Peyer's patch (tissue), 4 donors: Measurements from ENCODE around the gene ATP5F1A. TPM values are rescaled to one million over a fixed set of nuclear protein-coding genes. Genes with fewer than 3 reads are reported as not detected.
"Not testable (repeated sequence)": the region's sequence is repeated elsewhere in the genome, so short reads cannot be mapped to it uniquely, and the experiment has no call there.

ENCODE experiments used
- DNase-seq, 3 donors: peaks; one replicate each; pipeline ENCODE4 v3.0.0-alpha.2; 2017 to 2019
- H3K27ac ChIP-seq, 4 donors: fragments of 200-600 bp; sonication (generic); one replicate each; pipeline ENCODE4 v1.5.1; 2016 to 2019
- H3K27me3 ChIP-seq, 2 donors: fragments of 200-600 bp; sonication (generic); one replicate each; pipeline ENCODE4 v1.5.1; 2019
- H3K36me3 ChIP-seq, 3 donors: fragments of 200-600 bp; sonication (generic); one replicate each; pipeline ENCODE4 v1.5.1; 2016 to 2019
- H3K4me1 ChIP-seq, 4 donors: fragments of 200-600 bp; sonication (generic); one replicate each; pipeline ENCODE4 v1.5.1; 2016 to 2019
- H3K4me3 ChIP-seq, 4 donors: fragments of 200-600 bp; sonication (generic); 1 replicate in 3 of 4; 2 replicates in 1 of 4; pipeline ENCODE4 v1.5.1; 2016 to 2019; ENCODE audit warnings: mild to moderate bottlenecking in 1 of 4
- H3K9me3 ChIP-seq, 4 donors: fragments of 200-600 bp; sonication (generic); one replicate each; pipeline ENCODE4 v1.5.1; 2016 to 2019; ENCODE audit warnings: mild to moderate bottlenecking in 1 of 4
- POLR2A ChIP-seq, 2 donors: fragments of 450-650 bp; IDR thresholded peaks; one replicate each; pipeline ENCODE4 v1.5.1; 2017; ENCODE audit warnings: antibody characterized with exemption in 2 of 2, mild to moderate bottlenecking in 2 of 2, moderate library complexity in 2 of 2
- total RNA-seq, 4 donors: library from RNA; depleted of rRNA; stranded (reverse); fragments of >200 nt; gene quantifications; one replicate each; pipeline ENCODE4 v1.1.0, GENCODE V29; 2016
- TF ChIP-seq, protein P1 (sequence below), 6 experiments: fragments of 450-650 bp in 4 of 6; fragments of 200-600 bp in 2 of 6; sonication (generic) in 1 of 6; IDR thresholded peaks; one replicate each; pipeline ENCODE4 v1.5.1; 2017 to 2019; ENCODE audit warnings: antibody characterized with exemption in 6 of 6, mild to moderate bottlenecking in 3 of 6, moderate library complexity in 1 of 6

The ATP5F1A gene
- total RNA-seq, 4 donors from 2014 or later = 295 to 667 (median 443) TPM

DNA sequence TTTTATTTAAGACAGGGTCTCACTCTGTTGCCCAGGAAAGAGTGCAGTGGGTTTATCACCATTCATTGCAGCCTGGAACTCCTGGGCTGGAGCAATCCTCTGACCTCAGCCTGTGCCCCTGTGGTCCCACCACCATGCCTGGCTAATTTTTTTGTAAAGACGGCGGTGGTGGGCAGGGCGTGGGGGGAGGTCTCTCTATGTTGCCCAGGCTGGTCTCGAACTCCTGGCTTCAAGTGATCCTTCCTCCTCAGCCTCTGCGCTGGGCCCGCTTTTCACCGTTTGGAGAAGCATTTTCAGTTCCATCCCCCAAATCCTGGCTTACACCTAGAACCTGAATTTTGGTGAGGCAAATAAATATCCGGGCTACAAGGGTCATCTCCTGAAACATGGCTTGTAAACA is 1.4 kb upstream of the ATP5F1A start:
- Histone ChIP-seq H3K27ac (no peak overlapping the region), H3K36me3 (peaks cover 0 to 5% (median 0%) of the 10 kb centered on the region in 3 donors), H3K27me3 (no peaks in the 10 kb centered on the region), H3K4me1 (peaks cover 0 to 27% (median 5%) of the 10 kb centered on the region in 4 donors), H3K4me3 (no peak overlapping the region), H3K9me3 (no peaks in the 10 kb centered on the region)
- TF ChIP-seq POLR2A (IDR thresholded peaks at IDR 0.05) = no peak
- TF ChIP-seq, protein P1, sequence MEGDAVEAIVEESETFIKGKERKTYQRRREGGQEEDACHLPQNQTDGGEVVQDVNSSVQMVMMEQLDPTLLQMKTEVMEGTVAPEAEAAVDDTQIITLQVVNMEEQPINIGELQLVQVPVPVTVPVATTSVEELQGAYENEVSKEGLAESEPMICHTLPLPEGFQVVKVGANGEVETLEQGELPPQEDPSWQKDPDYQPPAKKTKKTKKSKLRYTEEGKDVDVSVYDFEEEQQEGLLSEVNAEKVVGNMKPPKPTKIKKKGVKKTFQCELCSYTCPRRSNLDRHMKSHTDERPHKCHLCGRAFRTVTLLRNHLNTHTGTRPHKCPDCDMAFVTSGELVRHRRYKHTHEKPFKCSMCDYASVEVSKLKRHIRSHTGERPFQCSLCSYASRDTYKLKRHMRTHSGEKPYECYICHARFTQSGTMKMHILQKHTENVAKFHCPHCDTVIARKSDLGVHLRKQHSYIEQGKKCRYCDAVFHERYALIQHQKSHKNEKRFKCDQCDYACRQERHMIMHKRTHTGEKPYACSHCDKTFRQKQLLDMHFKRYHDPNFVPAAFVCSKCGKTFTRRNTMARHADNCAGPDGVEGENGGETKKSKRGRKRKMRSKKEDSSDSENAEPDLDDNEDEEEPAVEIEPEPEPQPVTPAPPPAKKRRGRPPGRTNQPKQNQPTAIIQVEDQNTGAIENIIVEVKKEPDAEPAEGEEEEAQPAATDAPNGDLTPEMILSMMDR (IDR thresholded peaks at IDR 0.05) = no peak
- DNase-seq = no peak

DNA sequence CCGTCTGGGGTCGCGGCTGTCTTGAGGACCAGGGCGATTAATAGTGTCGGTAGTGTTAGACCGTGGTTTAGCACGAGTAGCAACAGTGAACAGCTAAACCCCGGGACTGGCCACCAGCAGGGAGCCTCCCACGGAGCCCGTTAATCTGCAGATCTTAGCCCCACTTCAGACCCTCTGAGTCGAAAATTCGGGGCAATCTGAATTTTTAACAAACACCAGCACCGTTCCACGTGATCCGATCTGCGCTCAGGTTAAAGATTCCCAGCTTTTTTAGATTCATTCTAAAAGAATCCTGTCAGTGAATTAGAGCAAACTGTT is 479 bp upstream of the ATP5F1A start:
- H3K27me3 ChIP-seq = no peaks in the 10 kb centered on the region
- H3K9me3 ChIP-seq = no peaks in the 10 kb centered on the region
- peak overlapping the region; percentile 85 to 98 (median 94) for H3K27ac ChIP-seq
- H3K36me3 ChIP-seq = peaks cover 0 to 14% (median 0%) of the 10 kb centered on the region in 3 donors
- TF ChIP-seq POLR2A (IDR thresholded peaks at IDR 0.05) = no peak
- TF ChIP-seq, protein P1 (IDR thresholded peaks at IDR 0.05) = no peak
- no peak for DNase-seq
- H3K4me1 ChIP-seq = peaks cover 0 to 36% (median 5%) of the 10 kb centered on the region in 4 donors
- peak overlapping the region; percentile 85 to 98 (median 94) for H3K4me3 ChIP-seq

DNA sequence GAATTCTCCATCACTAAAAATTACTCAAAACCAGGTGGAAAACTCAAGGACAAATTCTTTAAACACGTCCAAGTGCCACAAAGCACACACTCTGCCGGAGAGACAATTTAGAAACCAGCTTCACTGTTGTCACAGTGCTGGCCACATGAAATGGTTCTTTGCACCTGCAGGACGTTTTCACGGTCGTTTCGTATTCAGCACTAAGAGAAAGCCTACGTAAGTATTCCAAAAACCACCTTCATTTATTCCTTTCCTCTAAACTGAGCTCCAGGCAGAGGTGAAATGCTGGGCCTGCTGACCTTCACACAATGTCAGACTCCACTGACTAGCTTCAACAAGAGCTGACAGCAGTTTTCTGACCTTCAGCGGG is 680 bp downstream of the ATP5F1A start:
- Histone ChIP-seq H3K27me3 (no peaks in the 10 kb centered on the region), H3K4me1 (peaks cover 0 to 37% (median 5%) of the 10 kb centered on the region in 4 donors), H3K9me3 (no peaks in the 10 kb centered on the region), H3K27ac (peak overlapping the region; percentile 85 to 98 (median 94)), H3K4me3 (peak overlapping the region; percentile 85 to 98 (median 94)), H3K36me3 (peaks cover 0 to 25% (median 0%) of the 10 kb centered on the region in 3 donors)
- no peak for TF ChIP-seq POLR2A (IDR thresholded peaks at IDR 0.05)
- TF ChIP-seq, protein P1 (IDR thresholded peaks at IDR 0.05) = no peak
- DNase-seq = no peak

DNA sequence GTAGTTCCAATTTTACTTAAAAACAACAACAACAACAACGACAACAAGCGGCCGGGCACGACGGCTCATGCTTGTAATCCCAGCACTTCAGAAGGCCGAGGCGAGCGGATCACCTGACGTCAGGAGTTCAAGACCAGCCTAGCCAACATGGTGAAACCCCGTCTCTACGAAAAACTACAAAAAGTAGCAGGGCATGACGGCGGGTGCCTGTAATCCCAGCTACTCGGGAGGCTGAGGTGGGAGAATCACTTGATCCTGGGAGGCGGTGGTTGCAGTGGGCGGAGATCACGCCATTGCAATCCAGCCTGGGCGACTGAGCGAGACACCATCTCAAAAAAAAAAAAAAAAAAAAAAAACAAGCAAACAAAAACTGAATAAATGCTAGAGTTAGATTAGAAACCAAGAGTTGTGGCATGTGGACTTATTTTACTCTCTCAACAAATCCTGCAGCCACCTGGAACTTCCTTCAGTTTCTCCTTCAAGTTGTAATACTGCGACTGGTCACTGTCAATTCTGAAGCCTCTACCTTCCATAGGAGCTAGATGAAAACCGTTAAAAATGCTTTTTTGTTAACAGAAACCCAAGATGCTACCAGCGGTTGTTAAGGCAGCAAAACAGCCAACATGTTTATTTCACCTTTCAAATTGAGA is 1.3 kb downstream of the ATP5F1A start:
- Histone ChIP-seq H3K27me3 (no peaks in the 10 kb centered on the region), H3K9me3 (no peaks in the 10 kb centered on the region), H3K4me3 (peak overlapping the region; percentile 85 to 98 (median 94)), H3K27ac (peak overlapping the region; percentile 85 to 98 (median 94)), H3K36me3 (peaks cover 0 to 32% (median 0%) of the 10 kb centered on the region in 3 donors), H3K4me1 (peaks cover 0 to 37% (median 5%) of the 10 kb centered on the region in 4 donors)
- no peak for TF ChIP-seq POLR2A (IDR thresholded peaks at IDR 0.05)
- TF ChIP-seq, protein P1 (IDR thresholded peaks at IDR 0.05) = peak in 1 of 6 experiments; percentile 20
- DNase-seq = peak in 1 of 3 donors; percentile 48

DNA sequence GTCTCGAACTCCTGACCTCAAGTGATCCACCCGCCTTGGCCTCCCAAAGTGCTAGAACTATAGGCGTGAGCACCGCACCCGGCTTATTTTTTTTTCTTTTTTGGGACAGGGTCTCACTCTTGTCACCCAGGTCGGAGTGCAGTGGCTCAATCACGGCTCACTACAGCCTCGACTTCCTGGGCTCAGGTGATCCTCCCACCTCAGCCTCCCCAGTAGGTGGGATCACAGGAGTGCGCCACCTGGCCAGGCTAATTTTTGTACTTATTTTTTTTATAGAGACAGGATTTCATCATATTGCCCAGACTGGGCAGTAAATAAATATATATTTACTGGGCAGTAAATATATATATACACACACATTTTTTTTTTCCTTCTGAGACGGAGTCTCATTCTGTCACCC is 2.6 kb downstream of the ATP5F1A start:
- no peaks in the 10 kb centered on the region for H3K9me3 ChIP-seq
- peak in 1 of 3 donors; percentile 22 for DNase-seq
- H3K27ac ChIP-seq = no peak overlapping the region
- no peak overlapping the region for H3K4me3 ChIP-seq
- peaks cover 0 to 37% (median 5%) of the 10 kb centered on the region in 4 donors for H3K4me1 ChIP-seq
- peaks cover 0 to 44% (median 0%) of the 10 kb centered on the region in 3 donors for H3K36me3 ChIP-seq
- TF ChIP-seq POLR2A (IDR thresholded peaks at IDR 0.05) = no peak
- TF ChIP-seq, protein P1 (IDR thresholded peaks at IDR 0.05) = no peak
- H3K27me3 ChIP-seq = no peaks in the 10 kb centered on the region

DNA sequence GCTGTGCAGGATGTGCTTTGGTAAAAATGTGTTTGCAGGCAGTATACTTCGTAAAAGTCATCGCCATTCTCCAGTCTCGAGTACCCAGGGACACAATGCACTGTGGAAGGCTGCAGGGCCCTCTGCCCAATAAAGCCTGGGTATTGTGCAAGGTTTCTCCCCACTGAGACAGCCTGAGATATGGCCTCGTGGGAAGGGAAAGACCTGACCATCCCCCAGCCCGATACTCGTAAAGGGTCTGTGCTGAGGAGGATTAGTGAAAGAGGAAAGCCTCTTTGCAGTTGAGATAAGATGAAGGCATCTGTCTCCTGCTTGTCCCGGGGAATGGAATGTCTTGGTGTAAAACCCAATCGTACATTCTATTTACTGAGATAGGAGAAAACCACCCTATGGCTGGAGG is 9.6 kb downstream of the ATP5F1A start:
- peaks cover 4 to 100% (median 11%) of the 10 kb centered on the region in 3 donors for H3K36me3 ChIP-seq

More for the DNA sequence above, 9.6 kb downstream of the ATP5F1A start:
- peak in 1 of 3 donors; percentile 27 for DNase-seq
- H3K4me3 ChIP-seq, H3K9me3 ChIP-seq, H3K4me1 ChIP-seq, H3K27ac ChIP-seq, H3K27me3 ChIP-seq: not testable (repeated sequence)
